ENCODE measurements around the gene L2HGDH. TPM values are rescaled to one million over a fixed set of nuclear protein-coding genes. Genes with fewer than 3 reads are reported as not detected.
A peak's percentile ranks its signal among the peaks of the same experiment; 100 is the strongest.

Gene L2HGDH
- total RNA-seq, 2 experiments from 2014 or later = 1.7 to 3.1 TPM

DNA sequence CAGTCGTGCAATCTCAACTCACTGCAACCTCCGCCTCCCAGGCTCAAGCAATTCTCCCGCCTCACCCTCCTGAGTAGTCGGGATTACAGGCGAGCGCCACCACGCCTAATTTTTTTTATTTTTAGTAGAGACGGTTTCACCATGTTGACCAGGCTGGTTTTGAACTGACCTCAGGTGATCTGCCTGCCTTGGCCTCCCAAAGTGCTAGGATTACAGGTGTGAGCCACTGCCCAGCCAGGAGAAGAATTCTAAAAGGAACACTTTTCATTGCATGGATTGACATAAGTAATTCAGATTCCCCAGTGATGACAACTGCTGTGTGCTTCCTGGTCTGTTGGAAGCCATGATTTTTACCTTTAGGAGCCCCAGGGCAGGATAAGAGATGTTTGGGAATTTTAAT lies 22.2 kb upstream of the L2HGDH start:
- ChIA-PET CTCF (interaction anchor here (2.1 kb wide), 1 partner anchor 13 kb away, joined by 9 read pairs; no protein-coding TSS in a partner anchor), POLR2A (interaction anchor here (0.8 kb wide), 1 partner anchor 28 kb away, joined by 3 read pairs; no protein-coding TSS in a partner anchor)
- peaks cover 20% of the 10 kb centered on the region for H3K4me1 Mint-ChIP-seq (ENCODE audit: low read depth)

GRCh38 chr14:50333014-50333509 lies 21.0 kb upstream of the L2HGDH start:
- Histone ChIP-seq H3K4me3 (ENCODE audit: low read length) (no peak overlapping the region), H3K9me3 (ENCODE audit: control insufficient read depth in 1 of 2, insufficient read depth in 1 of 2, low read length in 2 of 2) (no peaks in the 10 kb centered on the region), H3K36me3 (ENCODE audit: insufficient read depth, low read length) (peaks cover 23% of the 10 kb centered on the region), H3K4me1 (ENCODE audit: insufficient read depth, low read length) (peaks cover 11% of the 10 kb centered on the region), H3K27me3 (ENCODE audit: control insufficient read depth in 1 of 2, insufficient read depth in 2 of 2, low read length in 2 of 2) (no peaks in the 10 kb centered on the region), H3K27ac (ENCODE audit: low read depth in 1 of 2, low read length in 2 of 2) (no peak overlapping the region)
- ChIA-PET CTCF (no interaction called here), POLR2A (interaction anchor here (1.4 kb wide), 1 partner anchor 11 kb away, joined by 5 read pairs; no protein-coding TSS in a partner anchor)
- DNase-seq (no peak), ATAC-seq (ENCODE audit: poor library complexity) (no peak)
- Mint-ChIP-seq H3K9me3 (no peaks in the 10 kb centered on the region), H3K27me3 (no peaks in the 10 kb centered on the region), H3K4me3 (no peak overlapping the region), H3K4me1 (ENCODE audit: low read depth) (peaks cover 20% of the 10 kb centered on the region), H3K27ac (peak overlapping the region; percentile 21), H3K36me3 (ENCODE audit: low read depth) (peaks cover 45% of the 10 kb centered on the region)
- no peak for TF ChIP-seq CTCF (IDR thresholded peaks at IDR 0.05)
- intact Hi-C loops (cut with DNase I, micrococcal nuclease) = no loop called here

More for the DNA sequence above, 22.2 kb upstream of the L2HGDH start:
- Mint-ChIP-seq H3K9me3 (no peaks in the 10 kb centered on the region), H3K27me3 (no peaks in the 10 kb centered on the region), H3K27ac (no peak overlapping the region), H3K36me3 (ENCODE audit: low read depth) (peaks cover 47% of the 10 kb centered on the region), H3K4me3 (no peak overlapping the region)
- intact Hi-C loops (cut with DNase I, micrococcal nuclease) = no loop called here
- TF ChIP-seq CTCF (IDR thresholded peaks at IDR 0.05) = no peak
- peaks cover 25% of the 10 kb centered on the region for H3K36me3 ChIP-seq (ENCODE audit: insufficient read depth, low read length)
- H3K4me3 ChIP-seq (ENCODE audit: low read length) = no peak overlapping the region
- DNase-seq (no peak), ATAC-seq (ENCODE audit: poor library complexity) (no peak)
- H3K27ac ChIP-seq (ENCODE audit: low read depth in 1 of 2, low read length in 2 of 2) = no peak overlapping the region
- no peaks in the 10 kb centered on the region for H3K9me3 ChIP-seq (ENCODE audit: control insufficient read depth in 1 of 2, insufficient read depth in 1 of 2, low read length in 2 of 2)
- H3K27me3 ChIP-seq (ENCODE audit: control insufficient read depth in 1 of 2, insufficient read depth in 2 of 2, low read length in 2 of 2) = no peaks in the 10 kb centered on the region
- H3K4me1 ChIP-seq (ENCODE audit: insufficient read depth, low read length) = peaks cover 11% of the 10 kb centered on the region

GRCh38 chr14:50331596-50331995 lies 19.6 kb upstream of the L2HGDH start:
- POLR2A ChIA-PET = interaction anchor here (0.7 kb wide), 1 partner anchor 490 kb away, joined by 3 read pairs; no protein-coding TSS in a partner anchor
- Histone ChIP-seq H3K4me1 (ENCODE audit: insufficient read depth, low read length) (peaks cover 11% of the 10 kb centered on the region), H3K27ac (ENCODE audit: low read depth in 1 of 2, low read length in 2 of 2) (no peak overlapping the region), H3K27me3 (ENCODE audit: control insufficient read depth in 1 of 2, insufficient read depth in 2 of 2, low read length in 2 of 2) (no peaks in the 10 kb centered on the region), H3K4me3 (ENCODE audit: low read length) (no peak overlapping the region), H3K9me3 (ENCODE audit: control insufficient read depth in 1 of 2, insufficient read depth in 1 of 2, low read length in 2 of 2) (no peaks in the 10 kb centered on the region), H3K36me3 (ENCODE audit: insufficient read depth, low read length) (peaks cover 25% of the 10 kb centered on the region)
- no peak overlapping the region for H3K4me3 Mint-ChIP-seq
- CTCF ChIA-PET = interaction anchor here (1.0 kb wide), 1 partner anchor 11 kb away, joined by 4 read pairs; no protein-coding TSS in a partner anchor
- H3K9me3 Mint-ChIP-seq = no peaks in the 10 kb centered on the region
- no peak for ATAC-seq (ENCODE audit: poor library complexity)
- TF ChIP-seq CTCF (IDR thresholded peaks at IDR 0.05) = no peak
- no peak for DNase-seq
- H3K27ac Mint-ChIP-seq = no peak overlapping the region
- H3K27me3 Mint-ChIP-seq = no peaks in the 10 kb centered on the region
- peaks cover 20% of the 10 kb centered on the region for H3K4me1 Mint-ChIP-seq (ENCODE audit: low read depth)
- peaks cover 47% of the 10 kb centered on the region for H3K36me3 Mint-ChIP-seq (ENCODE audit: low read depth)
- intact Hi-C loops (cut with DNase I, micrococcal nuclease) = no loop called here
